WTC11 (cell line): ENCODE measurements around the gene MRPL52. TPM values are rescaled to one million over a fixed set of nuclear protein-coding genes. Genes with fewer than 3 reads are reported as not detected.
"Not testable (repeated sequence)": the region's sequence is repeated elsewhere in the genome, so short reads cannot be mapped to it uniquely, and the experiment has no call there.

ENCODE experiments used
- ATAC-seq: fragments of 200-7000 bp; cut with Tn5 transposase; 2 replicates; pipeline ENCODE4 v1.10.0; 2021; ENCODE audit warnings: mild to moderate bottlenecking, moderate library complexity
- CTCF ChIA-PET: fragments of 300-600 bp; sonication (Branson Sonifier 250); formaldehyde crosslinking; loops from one replicate; lab custom pipeline; 2021; ENCODE audit warnings: antibody characterized with exemption; lab: Charles Lee
- POLR2A ChIA-PET: fragments of 350-600 bp; sonication (Branson Sonifier 250); formaldehyde crosslinking; loops from one replicate; lab custom pipeline; 2021; ENCODE audit warnings: antibody characterized with exemption; lab: Charles Lee
- DNase-seq: peaks from one replicate; pipeline ENCODE4 v3.0.0; 2021; ENCODE audit warnings: low spot score
- H3K27ac Mint-ChIP-seq: 2 replicates; pipeline ENCODE4 v1.8.0; 2021; ENCODE audit warnings: mixed read lengths
- H3K27me3 Mint-ChIP-seq: 2 replicates; pipeline ENCODE4 v1.8.0; 2021; ENCODE audit warnings: low read depth, mild to moderate bottlenecking, moderate library complexity, mixed read lengths
- H3K36me3 Mint-ChIP-seq: 2 replicates; pipeline ENCODE4 v1.8.0; 2021; ENCODE audit warnings: mixed read lengths
- H3K4me1 Mint-ChIP-seq: 2 replicates; pipeline ENCODE4 v1.8.0; 2022; ENCODE audit warnings: mixed read lengths
- H3K4me3 Mint-ChIP-seq: 2 replicates; pipeline ENCODE4 v1.8.0; 2021; ENCODE audit warnings: mild to moderate bottlenecking, moderate library complexity, mixed read lengths
- H3K9me3 Mint-ChIP-seq: 2 replicates; pipeline ENCODE4 v1.8.0; 2021; ENCODE audit warnings: mixed read lengths
- CREM ChIP-seq: sonication (generic); formaldehyde crosslinking; IDR thresholded peaks from 2 replicates; pipeline ENCODE4 v1.8.1; 2022; ENCODE audit warnings: mild to moderate bottlenecking, missing genetic modification reagents, moderate library complexity
- ESRRA ChIP-seq: sonication (generic); formaldehyde crosslinking; IDR thresholded peaks from 2 replicates; pipeline ENCODE4 v1.8.1; 2022; ENCODE audit warnings: mild to moderate bottlenecking, missing genetic modification reagents, borderline replicate concordance
- ETV6 ChIP-seq: sonication (generic); formaldehyde crosslinking; IDR thresholded peaks from 2 replicates; pipeline ENCODE4 v1.8.1; 2022; ENCODE audit warnings: mild to moderate bottlenecking, missing genetic modification reagents
- GABPB1 ChIP-seq: sonication (generic); formaldehyde crosslinking; IDR thresholded peaks from 2 replicates; pipeline ENCODE4 v1.8.1; 2023; ENCODE audit warnings: mild to moderate bottlenecking, missing genetic modification reagents
- NR3C1 ChIP-seq: sonication (generic); formaldehyde crosslinking; conservative IDR thresholded peaks from 2 replicates; pipeline ENCODE4 v1.8.1; 2023; ENCODE audit warnings: low read depth, mild to moderate bottlenecking, missing genetic modification reagents
- OVOL2 ChIP-seq: fragments of 250-450 bp; sonication (Bioruptor Pico); IDR thresholded peaks from 2 replicates; pipeline ENCODE4 v1.9.0; 2021; ENCODE audit warnings: mild to moderate bottlenecking, borderline replicate concordance
- RORB ChIP-seq: fragments of 250-450 bp; sonication (Bioruptor Pico); IDR thresholded peaks from 2 replicates; pipeline ENCODE4 v1.9.0; 2021; ENCODE audit warnings: mild to moderate bottlenecking
- TEAD1 ChIP-seq: sonication (generic); formaldehyde crosslinking; IDR thresholded peaks from 2 replicates; pipeline ENCODE4 v1.8.0; 2022; ENCODE audit warnings: mild to moderate bottlenecking, missing genetic modification reagents
- ZNF121 ChIP-seq: sonication (generic); formaldehyde crosslinking; IDR thresholded peaks from 2 replicates; pipeline ENCODE4 v1.8.0; 2023; ENCODE audit warnings: missing genetic modification reagents
- ZNF219 ChIP-seq: sonication (generic); formaldehyde crosslinking; IDR thresholded peaks from 2 replicates; pipeline ENCODE4 v1.8.0; 2023; ENCODE audit warnings: missing genetic modification reagents, mild to moderate bottlenecking, borderline replicate concordance
- ZNF232 ChIP-seq: sonication (generic); formaldehyde crosslinking; IDR thresholded peaks from 2 replicates; pipeline ENCODE4 v1.8.0; 2022; ENCODE audit warnings: mild to moderate bottlenecking, missing genetic modification reagents
- total RNA-seq: library from RNA; stranded (reverse); gene quantifications from 3 replicates; pipeline ENCODE4 v1.2.3, GENCODE V29; 2021
- TF ChIP-seq, protein P1 (sequence below): sonication (generic); formaldehyde crosslinking; IDR thresholded peaks from 2 replicates; pipeline ENCODE4 v1.8.0; 2022; ENCODE audit warnings: missing genetic modification reagents
- TF ChIP-seq, protein P2 (sequence below): sonication (generic); formaldehyde crosslinking; IDR thresholded peaks from 2 replicates; pipeline ENCODE4 v1.8.1; 2023; ENCODE audit warnings: mild to moderate bottlenecking, missing genetic modification reagents
- TF ChIP-seq, protein P3 (sequence below): fragments of 250-450 bp; sonication (Bioruptor Pico); IDR thresholded peaks from 2 replicates; pipeline ENCODE4 v1.9.0; 2021; ENCODE audit warnings: mild to moderate bottlenecking
- TF ChIP-seq, protein P4 (sequence below): sonication (generic); formaldehyde crosslinking; IDR thresholded peaks from 2 replicates; pipeline ENCODE4 v1.8.1; 2023; ENCODE audit warnings: mild to moderate bottlenecking, missing genetic modification reagents, borderline replicate concordance

Gene MRPL52
- total RNA-seq, 1 experiment from 2014 or later = 170 TPM

DNA sequence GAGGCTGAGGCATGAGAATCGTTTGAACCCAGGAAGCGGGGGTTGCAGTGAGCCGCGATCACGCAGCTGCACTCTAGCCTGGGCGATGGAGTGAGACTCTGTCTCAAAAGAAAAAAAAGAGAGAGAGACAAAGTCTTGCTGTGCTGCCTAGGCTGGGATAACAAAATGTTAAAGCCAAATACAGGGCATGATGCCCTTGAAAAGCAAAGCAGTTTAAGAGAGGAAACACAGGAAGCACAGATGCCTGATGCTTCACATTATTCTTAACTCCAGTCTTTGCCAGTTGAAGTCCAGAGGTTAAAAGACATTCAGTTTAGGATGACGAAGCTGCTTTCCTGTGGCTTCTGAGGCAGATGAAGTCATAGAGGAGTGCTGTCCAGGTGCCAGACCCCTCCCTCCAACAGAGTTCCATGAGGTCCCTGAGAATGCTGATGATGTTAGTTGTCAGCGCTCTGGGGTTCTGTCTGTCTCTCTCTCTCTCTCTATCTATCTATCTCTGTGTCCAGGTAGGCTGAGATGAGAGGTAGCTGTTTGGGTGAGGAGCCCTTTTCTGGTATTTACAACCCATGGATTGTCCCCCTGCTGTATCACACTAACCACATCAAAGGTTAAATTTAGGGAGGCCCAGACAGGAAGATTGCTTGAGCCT lies 4.9 kb upstream of the MRPL52 start (continued):
- no peak for TF ChIP-seq ZNF232 (CRISPR knock-in tag)
- TF ChIP-seq ZNF219 (CRISPR knock-in tag) = no peak
- TF ChIP-seq TEAD1 (CRISPR knock-in tag) = no peak
- no peak for TF ChIP-seq OVOL2

DNA sequence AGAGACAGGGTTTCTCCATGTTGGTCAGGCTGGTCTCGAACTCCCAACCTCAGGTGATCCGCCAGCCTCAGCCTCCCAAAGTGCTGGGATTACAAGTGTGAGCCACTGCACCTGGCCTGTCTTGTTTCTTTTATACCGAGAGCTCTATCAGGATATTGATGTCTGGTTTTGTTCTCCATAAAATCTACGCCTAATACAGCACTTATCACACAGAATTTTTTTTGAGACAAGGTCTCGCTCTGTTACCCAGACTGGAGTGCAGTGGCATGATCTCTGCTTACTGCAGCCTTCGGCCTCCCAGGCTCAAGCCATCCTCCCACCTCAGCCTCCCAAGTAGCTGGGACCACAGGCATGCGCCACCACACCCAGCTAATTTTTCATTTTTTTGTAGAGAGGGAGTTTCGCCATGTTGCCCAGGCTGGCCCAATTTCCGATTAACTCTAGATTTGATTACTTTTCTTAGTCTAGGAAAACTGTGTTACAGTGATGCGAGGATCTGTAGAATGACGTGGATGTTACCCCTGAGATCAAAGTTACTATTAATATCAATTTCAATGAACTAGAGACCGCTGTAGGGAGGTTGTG lies 519 bp upstream of the MRPL52 start:
- peaks cover 35% of the 10 kb centered on the region for H3K4me1 Mint-ChIP-seq
- TF ChIP-seq GABPB1 = 0 out of 2 replicates have a peak, but pooled peaks have one; percentile 26
- not testable (repeated sequence) for H3K9me3 Mint-ChIP-seq, H3K27me3 Mint-ChIP-seq, DNase-seq, ATAC-seq
- ChIA-PET CTCF (interaction anchor here (1.9 to 2.7 kb wide), 2 partner anchors 20 to 24 kb away, joined by 4 to 8 read pairs; no protein-coding TSS in a partner anchor), POLR2A (interaction anchor here (1.6 kb wide), 1 partner anchor 9 kb away, joined by 9 read pairs; no protein-coding TSS in a partner anchor)
- H3K36me3 Mint-ChIP-seq = peaks cover 26% of the 10 kb centered on the region
- H3K27ac Mint-ChIP-seq = peak overlapping the region; percentile 97
- peak overlapping the region; percentile 90 for H3K4me3 Mint-ChIP-seq

DNA sequence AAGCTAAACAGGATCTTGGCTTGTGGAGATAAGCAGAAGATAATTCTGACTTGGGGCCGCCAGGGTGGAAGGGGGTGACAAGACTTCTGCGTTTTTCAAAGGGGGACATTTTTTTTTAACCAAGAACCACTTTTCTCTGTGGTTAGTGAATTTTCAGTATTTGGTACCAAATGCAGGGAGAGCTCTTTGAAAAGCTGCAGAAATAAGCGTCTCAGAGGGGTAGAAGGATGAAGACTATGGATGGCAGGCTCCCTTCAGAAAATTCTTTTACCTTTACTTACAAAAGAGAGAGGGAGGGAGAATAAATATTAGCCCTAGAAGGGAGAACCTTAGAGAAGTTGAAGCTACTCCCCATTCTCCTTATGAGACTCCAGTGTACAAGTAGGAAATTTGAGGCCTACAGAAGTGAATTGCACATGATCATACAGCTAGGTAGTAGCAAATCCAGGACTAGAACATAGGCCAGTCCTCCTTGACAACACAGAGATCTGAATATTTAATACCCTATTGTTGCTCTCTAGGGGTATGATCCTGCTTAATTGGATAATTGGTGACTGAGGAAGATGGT lies 840 bp downstream of the MRPL52 start:
- CTCF ChIA-PET = interaction anchor here (0.6 to 2.7 kb wide), 11 partner anchors 9 to 1164 kb away, joined by 3 to 8 read pairs (median 4); partner anchors contain the start of gene LRP10
- peaks cover 3% of the 10 kb centered on the region; the same call in 1 of the 2 replicates for H3K27me3 Mint-ChIP-seq
- ATAC-seq = no peak
- H3K9me3 Mint-ChIP-seq = no peaks in the 10 kb centered on the region
- H3K4me1 Mint-ChIP-seq = peaks cover 29% of the 10 kb centered on the region
- peak overlapping the region; percentile 90 for H3K4me3 Mint-ChIP-seq
- TF ChIP-seq NR3C1 (CRISPR knock-in tag) = no peak
- TF ChIP-seq, protein P1, sequence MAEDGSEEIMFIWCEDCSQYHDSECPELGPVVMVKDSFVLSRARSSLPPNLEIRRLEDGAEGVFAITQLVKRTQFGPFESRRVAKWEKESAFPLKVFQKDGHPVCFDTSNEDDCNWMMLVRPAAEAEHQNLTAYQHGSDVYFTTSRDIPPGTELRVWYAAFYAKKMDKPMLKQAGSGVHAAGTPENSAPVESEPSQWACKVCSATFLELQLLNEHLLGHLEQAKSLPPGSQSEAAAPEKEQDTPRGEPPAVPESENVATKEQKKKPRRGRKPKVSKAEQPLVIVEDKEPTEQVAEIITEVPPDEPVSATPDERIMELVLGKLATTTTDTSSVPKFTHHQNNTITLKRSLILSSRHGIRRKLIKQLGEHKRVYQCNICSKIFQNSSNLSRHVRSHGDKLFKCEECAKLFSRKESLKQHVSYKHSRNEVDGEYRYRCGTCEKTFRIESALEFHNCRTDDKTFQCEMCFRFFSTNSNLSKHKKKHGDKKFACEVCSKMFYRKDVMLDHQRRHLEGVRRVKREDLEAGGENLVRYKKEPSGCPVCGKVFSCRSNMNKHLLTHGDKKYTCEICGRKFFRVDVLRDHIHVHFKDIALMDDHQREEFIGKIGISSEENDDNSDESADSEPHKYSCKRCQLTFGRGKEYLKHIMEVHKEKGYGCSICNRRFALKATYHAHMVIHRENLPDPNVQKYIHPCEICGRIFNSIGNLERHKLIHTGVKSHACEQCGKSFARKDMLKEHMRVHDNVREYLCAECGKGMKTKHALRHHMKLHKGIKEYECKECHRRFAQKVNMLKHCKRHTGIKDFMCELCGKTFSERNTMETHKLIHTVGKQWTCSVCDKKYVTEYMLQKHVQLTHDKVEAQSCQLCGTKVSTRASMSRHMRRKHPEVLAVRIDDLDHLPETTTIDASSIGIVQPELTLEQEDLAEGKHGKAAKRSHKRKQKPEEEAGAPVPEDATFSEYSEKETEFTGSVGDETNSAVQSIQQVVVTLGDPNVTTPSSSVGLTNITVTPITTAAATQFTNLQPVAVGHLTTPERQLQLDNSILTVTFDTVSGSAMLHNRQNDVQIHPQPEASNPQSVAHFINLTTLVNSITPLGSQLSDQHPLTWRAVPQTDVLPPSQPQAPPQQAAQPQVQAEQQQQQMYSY = no peak
- TF ChIP-seq TEAD1 (CRISPR knock-in tag) = no peak
- TF ChIP-seq, protein P2, sequence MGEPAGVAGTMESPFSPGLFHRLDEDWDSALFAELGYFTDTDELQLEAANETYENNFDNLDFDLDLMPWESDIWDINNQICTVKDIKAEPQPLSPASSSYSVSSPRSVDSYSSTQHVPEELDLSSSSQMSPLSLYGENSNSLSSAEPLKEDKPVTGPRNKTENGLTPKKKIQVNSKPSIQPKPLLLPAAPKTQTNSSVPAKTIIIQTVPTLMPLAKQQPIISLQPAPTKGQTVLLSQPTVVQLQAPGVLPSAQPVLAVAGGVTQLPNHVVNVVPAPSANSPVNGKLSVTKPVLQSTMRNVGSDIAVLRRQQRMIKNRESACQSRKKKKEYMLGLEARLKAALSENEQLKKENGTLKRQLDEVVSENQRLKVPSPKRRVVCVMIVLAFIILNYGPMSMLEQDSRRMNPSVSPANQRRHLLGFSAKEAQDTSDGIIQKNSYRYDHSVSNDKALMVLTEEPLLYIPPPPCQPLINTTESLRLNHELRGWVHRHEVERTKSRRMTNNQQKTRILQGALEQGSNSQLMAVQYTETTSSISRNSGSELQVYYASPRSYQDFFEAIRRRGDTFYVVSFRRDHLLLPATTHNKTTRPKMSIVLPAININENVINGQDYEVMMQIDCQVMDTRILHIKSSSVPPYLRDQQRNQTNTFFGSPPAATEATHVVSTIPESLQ = no peak
- no peak for TF ChIP-seq CREM (CRISPR knock-in tag)
- TF ChIP-seq ZNF121 (CRISPR knock-in tag) = no peak
- TF ChIP-seq, protein P3, sequence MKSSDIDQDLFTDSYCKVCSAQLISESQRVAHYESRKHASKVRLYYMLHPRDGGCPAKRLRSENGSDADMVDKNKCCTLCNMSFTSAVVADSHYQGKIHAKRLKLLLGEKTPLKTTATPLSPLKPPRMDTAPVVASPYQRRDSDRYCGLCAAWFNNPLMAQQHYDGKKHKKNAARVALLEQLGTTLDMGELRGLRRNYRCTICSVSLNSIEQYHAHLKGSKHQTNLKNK = no peak
- TF ChIP-seq, protein P4, sequence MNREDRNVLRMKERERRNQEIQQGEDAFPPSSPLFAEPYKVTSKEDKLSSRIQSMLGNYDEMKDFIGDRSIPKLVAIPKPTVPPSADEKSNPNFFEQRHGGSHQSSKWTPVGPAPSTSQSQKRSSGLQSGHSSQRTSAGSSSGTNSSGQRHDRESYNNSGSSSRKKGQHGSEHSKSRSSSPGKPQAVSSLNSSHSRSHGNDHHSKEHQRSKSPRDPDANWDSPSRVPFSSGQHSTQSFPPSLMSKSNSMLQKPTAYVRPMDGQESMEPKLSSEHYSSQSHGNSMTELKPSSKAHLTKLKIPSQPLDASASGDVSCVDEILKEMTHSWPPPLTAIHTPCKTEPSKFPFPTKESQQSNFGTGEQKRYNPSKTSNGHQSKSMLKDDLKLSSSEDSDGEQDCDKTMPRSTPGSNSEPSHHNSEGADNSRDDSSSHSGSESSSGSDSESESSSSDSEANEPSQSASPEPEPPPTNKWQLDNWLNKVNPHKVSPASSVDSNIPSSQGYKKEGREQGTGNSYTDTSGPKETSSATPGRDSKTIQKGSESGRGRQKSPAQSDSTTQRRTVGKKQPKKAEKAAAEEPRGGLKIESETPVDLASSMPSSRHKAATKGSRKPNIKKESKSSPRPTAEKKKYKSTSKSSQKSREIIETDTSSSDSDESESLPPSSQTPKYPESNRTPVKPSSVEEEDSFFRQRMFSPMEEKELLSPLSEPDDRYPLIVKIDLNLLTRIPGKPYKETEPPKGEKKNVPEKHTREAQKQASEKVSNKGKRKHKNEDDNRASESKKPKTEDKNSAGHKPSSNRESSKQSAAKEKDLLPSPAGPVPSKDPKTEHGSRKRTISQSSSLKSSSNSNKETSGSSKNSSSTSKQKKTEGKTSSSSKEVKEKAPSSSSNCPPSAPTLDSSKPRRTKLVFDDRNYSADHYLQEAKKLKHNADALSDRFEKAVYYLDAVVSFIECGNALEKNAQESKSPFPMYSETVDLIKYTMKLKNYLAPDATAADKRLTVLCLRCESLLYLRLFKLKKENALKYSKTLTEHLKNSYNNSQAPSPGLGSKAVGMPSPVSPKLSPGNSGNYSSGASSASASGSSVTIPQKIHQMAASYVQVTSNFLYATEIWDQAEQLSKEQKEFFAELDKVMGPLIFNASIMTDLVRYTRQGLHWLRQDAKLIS (CRISPR knock-in tag) = no peak
- no peak for TF ChIP-seq RORB (CRISPR knock-in tag)
- TF ChIP-seq ESRRA (CRISPR knock-in tag) = no peak
- no peak for TF ChIP-seq ETV6
- no peak for TF ChIP-seq ZNF232 (CRISPR knock-in tag)
- TF ChIP-seq, all 79 proteins: peak for 0
- peak overlapping the region; percentile 97; the same call in 1 of the 2 replicates for H3K27ac Mint-ChIP-seq
- POLR2A ChIA-PET = interaction anchor here (0.9 to 1.6 kb wide), 5 partner anchors 8 to 34 kb away, joined by 3 to 12 read pairs (median 7); no protein-coding TSS in a partner anchor
- H3K36me3 Mint-ChIP-seq = peaks cover 29% of the 10 kb centered on the region
- no peak for DNase-seq
